HepG2 (cell line): ENCODE measurements around the gene NSFL1C. TPM values are rescaled to one million over a fixed set of nuclear protein-coding genes. Genes with fewer than 3 reads are reported as not detected.

Experiments
- ATAC-seq: fragments of 200-7000 bp; cut with Tn5 transposase; 3 replicates; pipeline ENCODE4 v1.9.1; 2020; ENCODE audit warnings: mild to moderate bottlenecking, moderate library complexity
- BruUV-seq: library from RNA; stranded (reverse); fragments of 400-500 nt; replicated peaks from 2 replicates; lab custom pipeline; 2021; lab: Mats Ljungman, UMichigan
- CTCF ChIA-PET: fragments of 300-600 bp; formaldehyde crosslinking; extraction: SDS; loops from one replicate; lab custom pipeline; 2021; ENCODE audit warnings: low total read pairs, inconsistent platforms, low intra/inter-chr PET ratio; lab: Yijun Ruan, JAX
- POLR2A ChIA-PET: fragments of 350-600 bp; sonication (Branson Sonifier 250); formaldehyde crosslinking; loops from one replicate; lab custom pipeline; 2020; ENCODE audit warnings: antibody characterized with exemption, inconsistent platforms; lab: Yijun Ruan, JAX
- DNase-seq: peaks from one replicate; pipeline ENCODE4 v3.0.0-alpha.2; 2015; ENCODE audit warnings: low spot score
- FAIRE-seq: peaks from 3 replicates; lab custom pipeline; 2011; peaks lifted over from hg19 to GRCh38; lab: Jason Lieb, UNC
- H2AFZ ChIP-seq: one replicate; pipeline ENCODE4 v1.6.1; 2011; ENCODE audit warnings: low read length, inconsistent platforms
- H3K27ac ChIP-seq: fragments of 300-600 bp; 3 replicates; pipeline ENCODE4 v1.8.0; 2011; ENCODE audit warnings: mixed run types, mild to moderate bottlenecking, mixed read lengths, low read length, inconsistent platforms; ENCODE audit not compliant: insufficient read depth; ENCODE audit errors: extremely low read length
- H3K27me3 ChIP-seq, 2 experiments: fragments of 200-600 bp in 1 of 2; 2 replicates in 1 of 2; 3 replicates in 1 of 2; pipeline versions ENCODE4 v1.6.0 to v1.8.0; 2011; ENCODE audit warnings: low read length in 2 of 2, mild to moderate bottlenecking in 2 of 2, moderate library complexity in 2 of 2, inconsistent platforms in 1 of 2; ENCODE audit not compliant: insufficient read depth in 2 of 2, control insufficient read depth in 1 of 2
- H3K36me3 ChIP-seq, 2 experiments: fragments of 200-600 bp in 1 of 2; replicated peaks in 1 of 2; 2 replicates in 1 of 2; 3 replicates in 1 of 2; pipeline versions ENCODE4 v1.5.1 to v1.8.0; 2011; ENCODE audit warnings: low read length in 2 of 2, inconsistent platforms in 1 of 2; ENCODE audit not compliant: insufficient read depth in 2 of 2, control insufficient read depth in 1 of 2
- H3K4me1 ChIP-seq: 2 replicates; pipeline ENCODE4 v1.5.1; 2012; ENCODE audit warnings: low read length, inconsistent platforms; ENCODE audit not compliant: insufficient read depth
- H3K4me2 ChIP-seq: 2 replicates; pipeline ENCODE4 v1.6.0; 2011; ENCODE audit warnings: low read depth, low read length, inconsistent platforms
- H3K4me3 ChIP-seq, 3 experiments: fragments of 200-600 bp in 1 of 3; sonication (generic), shearing (Covaris generic) in 1 of 3; replicated peaks in 1 of 3; 2 replicates each; pipeline ENCODE4 v1.5.1; 2011 to 2016; ENCODE audit warnings: low read length in 3 of 3, inconsistent platforms in 2 of 3, low read depth in 2 of 3, mild to moderate bottlenecking in 2 of 3, control low read depth in 1 of 3, mixed read lengths in 1 of 3; ENCODE audit not compliant: insufficient read depth in 1 of 3
- H3K79me2 ChIP-seq: one replicate; pipeline ENCODE4 v1.6.1; 2011; ENCODE audit warnings: low read length, inconsistent platforms; ENCODE audit not compliant: insufficient read depth
- H3K9ac ChIP-seq: 2 replicates; pipeline ENCODE4 v1.6.0; 2011; ENCODE audit warnings: mild to moderate bottlenecking, low read depth, low read length, inconsistent platforms; ENCODE audit not compliant: insufficient read depth
- H3K9me3 ChIP-seq: 2 replicates; pipeline ENCODE4 v1.5.1; 2012; ENCODE audit warnings: mild to moderate bottlenecking, low read length
- H4K20me1 ChIP-seq: 2 replicates; pipeline ENCODE4 v1.6.0; 2011; ENCODE audit warnings: inconsistent platforms, mild to moderate bottlenecking, low read length, moderate library complexity; ENCODE audit not compliant: insufficient read depth
- ATF7 ChIP-seq, 2 experiments: fragments of 450-650 bp in 1 of 2; sonication (generic) in 1 of 2; formaldehyde crosslinking in 1 of 2; IDR thresholded peaks; 2 replicates each; pipeline versions ENCODE4 v1.4.0 to v1.6.1; 2016 to 2020; ENCODE audit warnings: antibody characterized with exemption in 1 of 2, mild to moderate bottlenecking in 1 of 2, missing genetic modification reagents in 1 of 2
- CEBPG ChIP-seq: IDR thresholded peaks from 2 replicates; pipeline ENCODE4 v1.6.1; 2016
- HMG20B ChIP-seq: conservative IDR thresholded peaks from 2 replicates; pipeline ENCODE4 v1.6.1; 2016; ENCODE audit warnings: missing genetic modification reagents, missing compliant biosample characterization
- JDP2 ChIP-seq: sonication (generic); formaldehyde crosslinking; IDR thresholded peaks from 2 replicates; pipeline ENCODE4 v1.8.1; 2022; ENCODE audit warnings: missing genetic modification reagents, borderline replicate concordance
- TBP ChIP-seq: sonication (generic); formaldehyde crosslinking; IDR thresholded peaks from 2 replicates; pipeline ENCODE4 v1.5.0; 2020; ENCODE audit warnings: missing genetic modification reagents
- ZNF224 ChIP-seq: sonication (generic); formaldehyde crosslinking; IDR thresholded peaks from 2 replicates; pipeline ENCODE4 v1.5.0; 2020; ENCODE audit warnings: mild to moderate bottlenecking, missing genetic modification reagents
- WGBS: methylation state at CpG from one replicate; pipeline ENCODE4 v1.1.6; 2017; ENCODE audit warnings: low lambda C conversion rate; 5-methylcytosine and 5-hydroxymethylcytosine counted together
- in situ Hi-C: cut with HindIII; loops from 2 replicates; pipeline ENCODE4 v1.10.0; 2017; ENCODE audit warnings: low pct_unique_long_range_greater_than_20kb; ENCODE audit not compliant: extremely low pct_ligation_motif_present
- intact Hi-C: fragments of 100-400 bp; cut with micrococcal nuclease; formaldehyde crosslinking; loops from one replicate; pipeline ENCODE4 v1.10.0; 2022; ENCODE audit not compliant: unreplicated experiment
- polyA plus RNA-seq, 8 experiments: library from polyadenylated mRNA; depleted of rRNA in 3 of 8; stranded (reverse) in 7 of 8; unstranded in 1 of 8; fragments of >200 nt; fragmentation: Illumina TruSeq in 4 of 8; extraction: Trizol in 4 of 8; gene quantifications; 2 replicates each; pipeline versions ENCODE4 v1.2.1 to v1.2.3, GENCODE V29; 2011 to 2016; ENCODE audit warnings: low read depth in 4 of 8, missing spikeins in 1 of 8, mixed read lengths in 1 of 8; ENCODE audit not compliant: insufficient read depth in 1 of 8
- total RNA-seq, 5 experiments: library from RNA; depleted of rRNA; stranded (reverse); fragments of >200 nt; fragmentation: Illumina TruSeq; extraction: Trizol; gene quantifications; 2 replicates each; pipeline ENCODE4 v1.2.3, GENCODE V29; 2016; ENCODE audit warnings: low read depth in 1 of 5
- TF ChIP-seq, protein P1 (sequence below): sonication (generic); formaldehyde crosslinking; IDR thresholded peaks from 2 replicates; pipeline ENCODE4 v1.5.1; 2020; ENCODE audit warnings: mild to moderate bottlenecking, missing genetic modification reagents
- TF ChIP-seq, protein P2 (sequence below): sonication (generic); formaldehyde crosslinking; IDR thresholded peaks from 2 replicates; pipeline ENCODE4 v1.5.0; 2020; ENCODE audit warnings: missing genetic modification reagents, mild to moderate bottlenecking, borderline replicate concordance
- TF ChIP-seq, protein P3 (sequence below): sonication (generic); formaldehyde crosslinking; IDR thresholded peaks from 2 replicates; pipeline ENCODE4 v1.4.0; 2020; ENCODE audit warnings: missing genetic modification reagents, borderline replicate concordance

NSFL1C gene
- total and polyA plus RNA-seq, 2 of the 13 experiments (the other 11 are each of a cell fraction or from before 2014, with no cell fraction given), result 22.9 to 62.7 TPM

DNA sequence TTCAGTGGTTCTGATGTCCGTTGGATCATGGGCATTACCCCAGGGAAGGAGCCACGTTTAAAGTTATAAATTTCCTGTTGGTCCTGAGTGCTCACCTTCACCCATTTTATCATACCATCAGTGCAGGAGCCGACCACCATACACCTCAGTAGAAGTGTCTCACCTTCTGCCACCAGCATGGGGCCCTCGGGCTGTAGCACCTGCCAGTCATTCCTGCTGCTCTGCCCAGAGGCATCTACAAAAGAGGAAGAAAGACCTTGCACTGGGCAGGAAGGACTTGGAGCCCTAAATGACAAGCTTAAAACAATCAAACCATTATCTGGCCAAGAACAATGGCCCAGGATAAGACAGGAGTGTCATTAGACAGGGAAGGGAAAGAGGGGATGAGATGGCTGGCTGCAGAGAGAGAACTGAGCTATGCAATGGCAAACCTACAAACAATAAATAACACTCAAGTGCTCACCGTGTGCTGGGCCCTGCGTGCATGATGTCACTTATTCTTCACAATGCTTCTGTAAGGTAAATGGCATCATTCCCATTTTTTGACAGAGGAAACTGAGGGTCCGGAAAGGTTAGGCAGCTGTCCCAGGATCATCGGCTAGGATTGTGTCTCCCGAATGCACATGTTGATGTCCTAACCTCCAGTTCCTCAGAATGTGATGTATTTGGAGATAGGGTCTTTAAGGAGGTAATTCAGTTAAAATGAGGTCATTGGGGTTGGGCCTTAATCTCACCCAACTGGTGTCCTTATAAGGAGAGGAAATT is 13.4 kb upstream of the NSFL1C start:
- H4K20me1 ChIP-seq, result no peaks in the 10 kb centered on the region
- H3K4me2 ChIP-seq, result no peak overlapping the region
- no peak overlapping the region for H3K27ac ChIP-seq
- no peak for FAIRE-seq
- BruUV-seq, result no TSS peak
- no peaks in the 10 kb centered on the region for H3K36me3 ChIP-seq
- in situ Hi-C loops, result no loop called here
- H3K4me1 ChIP-seq, result no peaks in the 10 kb centered on the region
- ChIA-PET POLR2A (no interaction called here), CTCF (no interaction called here)
- WGBS, result 12% methylated on average over 9 of the region's 9 CpGs
- H3K27me3 ChIP-seq, result peaks cover 6 to 46% of the 10 kb centered on the region in 2 experiments; a peak in 3 of 5 replicates
- H3K9me3 ChIP-seq, result no peaks in the 10 kb centered on the region
- H3K79me2 ChIP-seq, result no peaks in the 10 kb centered on the region
- intact Hi-C loops, result no loop called here
- DNase-seq, result no peak
- ATAC-seq, result no peak
- TF ChIP-seq TBP (CRISPR knock-in tag), result no peak
- TF ChIP-seq ATF7 (IDR thresholded peaks at IDR 0.05), result peak; percentile 66
- TF ChIP-seq ATF7 (CRISPR knock-in tag; IDR thresholded peaks at IDR 0.05), result no peak
- H2AFZ ChIP-seq, result no peak overlapping the region
- H3K4me3 ChIP-seq, result no peak overlapping the region
- no peak overlapping the region for H3K9ac ChIP-seq

- H3K9ac ChIP-seq, result no peak overlapping the region
- FAIRE-seq, result no peak
Observed at GRCh38 chr20:1478566-1478965, 11.9 kb upstream of the NSFL1C start.

More at GRCh38 chr20:1478566-1478965, 11.9 kb upstream of the NSFL1C start:
- TF ChIP-seq HMG20B (CRISPR knock-in tag) (no peak), ZNF224 (no peak), CEBPG (CRISPR knock-in tag) (no peak), JDP2 (CRISPR knock-in tag) (no peak)
- TF ChIP-seq, protein P1, sequence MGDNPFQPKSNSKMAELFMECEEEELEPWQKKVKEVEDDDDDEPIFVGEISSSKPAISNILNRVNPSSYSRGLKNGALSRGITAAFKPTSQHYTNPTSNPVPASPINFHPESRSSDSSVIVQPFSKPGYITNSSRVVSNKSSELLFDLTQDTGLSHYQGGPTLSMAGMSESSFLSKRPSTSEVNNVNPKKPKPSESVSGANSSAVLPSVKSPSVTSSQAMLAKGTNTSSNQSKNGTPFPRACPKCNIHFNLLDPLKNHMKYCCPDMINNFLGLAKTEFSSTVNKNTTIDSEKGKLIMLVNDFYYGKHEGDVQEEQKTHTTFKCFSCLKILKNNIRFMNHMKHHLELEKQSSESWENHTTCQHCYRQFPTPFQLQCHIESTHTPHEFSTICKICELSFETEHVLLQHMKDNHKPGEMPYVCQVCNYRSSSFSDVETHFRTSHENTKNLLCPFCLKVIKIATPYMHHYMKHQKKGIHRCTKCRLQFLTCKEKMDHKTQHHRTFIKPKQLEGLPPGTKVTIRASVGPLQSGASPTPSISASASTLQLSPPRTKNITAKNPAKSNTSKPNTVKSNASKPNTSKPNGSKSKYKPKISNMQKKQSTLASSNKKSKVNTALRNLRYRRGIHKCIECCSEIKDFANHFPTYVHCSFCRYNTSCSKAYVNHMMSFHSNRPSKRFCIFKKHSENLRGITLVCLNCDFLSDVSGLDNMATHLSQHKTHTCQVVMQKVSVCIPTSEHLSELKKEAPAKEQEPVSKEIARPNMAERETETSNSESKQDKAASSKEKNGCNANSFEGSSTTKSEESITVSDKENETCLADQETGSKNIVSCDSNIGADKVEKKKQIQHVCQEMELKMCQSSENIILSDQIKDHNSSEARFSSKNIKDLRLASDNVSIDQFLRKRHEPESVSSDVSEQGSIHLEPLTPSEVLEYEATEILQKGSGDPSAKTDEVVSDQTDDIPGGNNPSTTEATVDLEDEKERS (CRISPR knock-in tag), result no peak
- TF ChIP-seq, protein P2, sequence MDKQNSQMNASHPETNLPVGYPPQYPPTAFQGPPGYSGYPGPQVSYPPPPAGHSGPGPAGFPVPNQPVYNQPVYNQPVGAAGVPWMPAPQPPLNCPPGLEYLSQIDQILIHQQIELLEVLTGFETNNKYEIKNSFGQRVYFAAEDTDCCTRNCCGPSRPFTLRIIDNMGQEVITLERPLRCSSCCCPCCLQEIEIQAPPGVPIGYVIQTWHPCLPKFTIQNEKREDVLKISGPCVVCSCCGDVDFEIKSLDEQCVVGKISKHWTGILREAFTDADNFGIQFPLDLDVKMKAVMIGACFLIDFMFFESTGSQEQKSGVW, result no peak
- TF ChIP-seq, protein P3, sequence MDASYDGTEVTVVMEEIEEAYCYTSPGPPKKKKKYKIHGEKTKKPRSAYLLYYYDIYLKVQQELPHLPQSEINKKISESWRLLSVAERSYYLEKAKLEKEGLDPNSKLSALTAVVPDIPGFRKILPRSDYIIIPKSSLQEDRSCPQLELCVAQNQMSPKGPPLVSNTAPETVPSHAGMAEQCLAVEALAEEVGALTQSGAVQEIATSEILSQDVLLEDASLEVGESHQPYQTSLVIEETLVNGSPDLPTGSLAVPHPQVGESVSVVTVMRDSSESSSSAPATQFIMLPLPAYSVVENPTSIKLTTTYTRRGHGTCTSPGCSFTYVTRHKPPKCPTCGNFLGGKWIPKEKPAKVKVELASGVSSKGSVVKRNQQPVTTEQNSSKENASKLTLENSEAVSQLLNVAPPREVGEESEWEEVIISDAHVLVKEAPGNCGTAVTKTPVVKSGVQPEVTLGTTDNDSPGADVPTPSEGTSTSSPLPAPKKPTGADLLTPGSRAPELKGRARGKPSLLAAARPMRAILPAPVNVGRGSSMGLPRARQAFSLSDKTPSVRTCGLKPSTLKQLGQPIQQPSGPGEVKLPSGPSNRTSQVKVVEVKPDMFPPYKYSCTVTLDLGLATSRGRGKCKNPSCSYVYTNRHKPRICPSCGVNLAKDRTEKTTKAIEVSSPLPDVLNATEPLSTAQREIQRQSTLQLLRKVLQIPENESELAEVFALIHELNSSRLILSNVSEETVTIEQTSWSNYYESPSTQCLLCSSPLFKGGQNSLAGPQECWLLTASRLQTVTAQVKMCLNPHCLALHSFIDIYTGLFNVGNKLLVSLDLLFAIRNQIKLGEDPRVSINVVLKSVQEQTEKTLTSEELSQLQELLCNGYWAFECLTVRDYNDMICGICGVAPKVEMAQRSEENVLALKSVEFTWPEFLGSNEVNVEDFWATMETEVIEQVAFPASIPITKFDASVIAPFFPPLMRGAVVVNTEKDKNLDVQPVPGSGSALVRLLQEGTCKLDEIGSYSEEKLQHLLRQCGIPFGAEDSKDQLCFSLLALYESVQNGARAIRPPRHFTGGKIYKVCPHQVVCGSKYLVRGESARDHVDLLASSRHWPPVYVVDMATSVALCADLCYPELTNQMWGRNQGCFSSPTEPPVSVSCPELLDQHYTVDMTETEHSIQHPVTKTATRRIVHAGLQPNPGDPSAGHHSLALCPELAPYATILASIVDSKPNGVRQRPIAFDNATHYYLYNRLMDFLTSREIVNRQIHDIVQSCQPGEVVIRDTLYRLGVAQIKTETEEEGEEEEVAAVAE (CRISPR knock-in tag), result no peak
- TF ChIP-seq, all 625 proteins: peak for 0
- H4K20me1 ChIP-seq, result no peaks in the 10 kb centered on the region
- no peaks in the 10 kb centered on the region for H3K36me3 ChIP-seq
- ChIA-PET CTCF (no interaction called here), POLR2A (no interaction called here)
- H3K79me2 ChIP-seq, result no peaks in the 10 kb centered on the region
- no peak overlapping the region for H3K4me3 ChIP-seq
- H2AFZ ChIP-seq, result no peak overlapping the region
- in situ Hi-C loops (no loop called here), intact Hi-C loops (no loop called here)
- peaks cover 6 to 50% of the 10 kb centered on the region in 2 experiments; a peak in 3 of 5 replicates for H3K27me3 ChIP-seq
- BruUV-seq, result no TSS peak
- 23% methylated on average over 4 of the region's 4 CpGs for WGBS
- DNase-seq, result no peak
- no peak overlapping the region for H3K27ac ChIP-seq
- H3K4me2 ChIP-seq, result no peak overlapping the region
- ATAC-seq, result no peak
- H3K4me1 ChIP-seq, result peaks cover 2% of the 10 kb centered on the region
- no peaks in the 10 kb centered on the region for H3K9me3 ChIP-seq
